ENCODE data around the gene RCN2. TPM values are rescaled to one million over a fixed set of nuclear protein-coding genes. Genes with fewer than 3 reads are reported as not detected.
A peak's percentile ranks its signal among the peaks of the same experiment; 100 is the strongest.

RCN2 gene
- total RNA-seq, 1 donor from 2014 or later: 42.2 TPM

DNA sequence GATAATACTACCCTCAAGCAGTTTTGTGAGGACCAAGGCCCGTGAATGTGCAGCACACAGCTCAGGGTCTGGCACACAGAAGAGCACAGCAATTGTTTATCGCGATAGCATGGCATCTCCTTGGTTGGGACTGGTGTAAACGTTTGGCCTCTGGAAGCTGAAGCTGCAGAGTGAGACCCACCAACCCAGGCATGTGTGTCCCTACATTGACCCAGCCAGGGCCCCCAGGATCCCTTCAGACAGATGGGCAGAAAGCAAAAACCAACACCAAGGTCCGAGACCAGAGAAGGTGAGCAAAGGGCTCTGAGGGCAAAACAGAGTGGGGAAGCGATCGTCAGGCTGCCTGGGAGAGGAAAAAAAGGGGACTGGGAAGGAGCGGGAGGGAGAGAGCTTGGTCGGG, 50.8 kb downstream of the RCN2 start:
- Mint-ChIP-seq H3K4me3 (no peak overlapping the region), H3K4me1 (ENCODE audit: low read depth) (peaks cover 56% of the 10 kb centered on the region), H3K27ac (peak overlapping the region; percentile 22), H3K36me3 (ENCODE audit: low read depth) (peaks cover 4% of the 10 kb centered on the region), H3K9me3 (peaks cover 4% of the 10 kb centered on the region), H3K27me3 (ENCODE audit: insufficient read depth) (no peaks in the 10 kb centered on the region)
- no peak for DNase-seq (ENCODE audit: low spot score)
- intact Hi-C loops (cut with micrococcal nuclease): no loop called here

DNA sequence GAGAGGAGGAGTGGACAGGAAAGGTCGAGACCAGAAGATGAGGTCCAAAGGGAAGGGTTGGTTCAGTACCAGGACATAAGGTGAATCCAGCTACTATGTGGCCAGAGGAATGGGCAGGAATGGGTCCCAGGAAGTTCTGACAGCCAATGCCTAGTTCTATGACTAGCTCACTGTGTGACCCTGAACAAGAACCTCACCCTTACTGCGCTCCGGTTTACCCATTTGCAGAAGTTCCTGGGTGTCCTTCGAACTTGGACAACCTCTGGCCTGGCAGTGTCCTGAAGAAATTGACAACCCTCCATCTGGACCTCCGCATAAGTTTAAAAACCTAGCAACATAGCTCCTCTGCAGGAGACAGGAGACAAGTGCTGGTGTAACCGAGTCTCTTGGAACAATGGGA, 51.2 kb downstream of the RCN2 start:
- Mint-ChIP-seq H3K27ac (no peak overlapping the region), H3K27me3 (ENCODE audit: insufficient read depth) (no peaks in the 10 kb centered on the region), H3K4me1 (ENCODE audit: low read depth) (peaks cover 57% of the 10 kb centered on the region), H3K4me3 (no peak overlapping the region), H3K9me3 (peaks cover 4% of the 10 kb centered on the region), H3K36me3 (ENCODE audit: low read depth) (peaks cover 4% of the 10 kb centered on the region)
- intact Hi-C loops (cut with micrococcal nuclease): no loop called here
- no peak for DNase-seq (ENCODE audit: low spot score)

DNA sequence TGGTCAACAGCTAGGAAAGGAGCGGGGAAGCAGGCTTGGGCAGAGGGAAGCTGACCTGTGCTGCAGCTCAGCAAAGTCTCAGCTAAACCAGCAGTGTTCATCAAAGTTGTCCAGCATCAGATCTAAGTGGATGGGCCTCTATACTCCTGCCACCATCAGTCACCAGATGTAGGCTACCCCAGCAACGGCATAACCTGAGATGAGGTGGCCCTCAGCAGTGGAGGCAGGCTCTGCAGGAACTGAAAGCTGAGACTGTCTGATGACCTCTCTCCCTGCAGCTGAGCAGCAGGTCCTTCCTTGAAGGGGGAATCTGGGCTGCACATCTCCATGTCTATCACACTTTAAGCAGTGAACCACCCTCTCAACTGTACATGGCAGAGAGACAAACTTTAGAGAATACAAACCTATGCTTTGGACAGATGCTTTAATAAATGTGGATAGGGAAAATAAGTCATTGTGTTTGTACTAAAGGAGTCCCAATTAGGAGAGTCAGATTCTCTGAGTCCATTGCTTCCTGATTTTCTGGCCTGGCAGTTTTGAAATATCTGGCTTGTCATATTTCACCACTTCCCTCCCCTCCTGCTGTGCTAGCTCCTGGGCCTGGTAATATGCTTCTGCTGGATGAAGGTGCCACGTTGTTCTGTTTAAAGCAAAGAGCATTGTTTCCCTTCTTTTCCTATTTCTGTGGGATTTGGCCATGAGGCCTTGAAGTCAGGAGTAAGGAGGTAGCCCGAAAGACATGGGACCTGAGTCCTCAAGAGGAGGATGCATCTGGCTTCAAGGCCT, 52.2 kb downstream of the RCN2 start:
- H3K9me3 Mint-ChIP-seq: no peaks in the 10 kb centered on the region
- H3K27ac Mint-ChIP-seq: no peak overlapping the region
- DNase-seq (ENCODE audit: low spot score): no peak
- no peak overlapping the region for H3K4me3 Mint-ChIP-seq
- intact Hi-C loops (cut with micrococcal nuclease): no loop called here
- no peaks in the 10 kb centered on the region for H3K36me3 Mint-ChIP-seq (ENCODE audit: low read depth)
- peaks cover 59% of the 10 kb centered on the region for H3K4me1 Mint-ChIP-seq (ENCODE audit: low read depth)
- no peaks in the 10 kb centered on the region for H3K27me3 Mint-ChIP-seq (ENCODE audit: insufficient read depth)

DNA sequence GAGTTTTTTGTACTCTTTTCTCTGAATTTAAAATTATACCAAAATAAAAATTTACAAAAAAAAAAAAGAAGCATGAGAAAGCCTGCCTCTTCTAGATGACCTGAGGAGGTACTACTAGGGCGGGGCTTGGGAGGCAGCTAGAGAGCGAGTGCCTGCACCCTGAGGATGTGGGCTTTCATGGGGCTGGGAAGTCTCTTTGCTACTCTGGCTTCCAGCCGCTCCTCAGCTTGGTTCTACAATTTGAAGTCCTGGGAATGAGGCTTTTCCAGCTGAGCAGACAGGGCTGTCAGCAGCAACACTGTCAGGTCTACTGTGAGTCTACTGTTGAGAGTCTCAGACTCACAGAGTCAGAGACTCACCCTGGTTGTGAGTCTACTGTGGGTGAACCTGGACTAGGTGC, 55.2 kb downstream of the RCN2 start:
- no peak for DNase-seq (ENCODE audit: low spot score)
- peaks cover 87% of the 10 kb centered on the region for H3K4me1 Mint-ChIP-seq (ENCODE audit: low read depth)

DNA sequence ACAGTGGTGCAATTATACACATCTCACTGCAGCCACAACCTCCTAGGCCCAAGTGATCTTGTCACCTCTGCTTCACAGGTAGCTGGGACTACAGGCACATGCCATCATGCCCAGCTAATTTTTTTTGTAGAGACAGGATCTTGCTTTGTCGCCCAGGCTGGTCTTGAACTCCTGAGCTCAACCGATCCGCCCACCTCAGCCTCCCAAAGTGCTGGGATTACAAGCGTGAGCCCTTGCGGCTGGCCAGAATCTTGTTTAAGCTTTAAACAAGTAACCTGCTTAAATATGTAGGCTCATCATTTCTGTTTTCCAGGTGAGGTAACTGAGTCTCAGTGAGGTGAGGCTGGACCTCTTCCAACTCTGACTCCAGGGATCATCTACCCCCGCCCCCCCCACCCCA, 55.7 kb downstream of the RCN2 start:
- peak overlapping the region; percentile 26 for H3K4me3 Mint-ChIP-seq
- no peak for DNase-seq (ENCODE audit: low spot score)
- H3K9me3 Mint-ChIP-seq: no peaks in the 10 kb centered on the region
- peak overlapping the region; percentile 99 for H3K27ac Mint-ChIP-seq
- H3K4me1 Mint-ChIP-seq (ENCODE audit: low read depth): peaks cover 87% of the 10 kb centered on the region
- H3K36me3 Mint-ChIP-seq (ENCODE audit: low read depth): no peaks in the 10 kb centered on the region
- H3K27me3 Mint-ChIP-seq (ENCODE audit: insufficient read depth): no peaks in the 10 kb centered on the region
- intact Hi-C loops (cut with micrococcal nuclease): loop anchor here (5.0 kb wide), 2 partner anchors 200 to 805 kb away; no protein-coding TSS in a partner anchor

More for the DNA sequence above, 55.2 kb downstream of the RCN2 start:
- H3K27ac Mint-ChIP-seq: peak overlapping the region; percentile 99
- H3K27me3 Mint-ChIP-seq (ENCODE audit: insufficient read depth): no peaks in the 10 kb centered on the region
- H3K4me3 Mint-ChIP-seq: no peak overlapping the region
- intact Hi-C loops (cut with micrococcal nuclease): loop anchor here (5.0 kb wide), 2 partner anchors 201 to 804 kb away; no protein-coding TSS in a partner anchor
- H3K36me3 Mint-ChIP-seq (ENCODE audit: low read depth): no peaks in the 10 kb centered on the region
- no peaks in the 10 kb centered on the region for H3K9me3 Mint-ChIP-seq

DNA sequence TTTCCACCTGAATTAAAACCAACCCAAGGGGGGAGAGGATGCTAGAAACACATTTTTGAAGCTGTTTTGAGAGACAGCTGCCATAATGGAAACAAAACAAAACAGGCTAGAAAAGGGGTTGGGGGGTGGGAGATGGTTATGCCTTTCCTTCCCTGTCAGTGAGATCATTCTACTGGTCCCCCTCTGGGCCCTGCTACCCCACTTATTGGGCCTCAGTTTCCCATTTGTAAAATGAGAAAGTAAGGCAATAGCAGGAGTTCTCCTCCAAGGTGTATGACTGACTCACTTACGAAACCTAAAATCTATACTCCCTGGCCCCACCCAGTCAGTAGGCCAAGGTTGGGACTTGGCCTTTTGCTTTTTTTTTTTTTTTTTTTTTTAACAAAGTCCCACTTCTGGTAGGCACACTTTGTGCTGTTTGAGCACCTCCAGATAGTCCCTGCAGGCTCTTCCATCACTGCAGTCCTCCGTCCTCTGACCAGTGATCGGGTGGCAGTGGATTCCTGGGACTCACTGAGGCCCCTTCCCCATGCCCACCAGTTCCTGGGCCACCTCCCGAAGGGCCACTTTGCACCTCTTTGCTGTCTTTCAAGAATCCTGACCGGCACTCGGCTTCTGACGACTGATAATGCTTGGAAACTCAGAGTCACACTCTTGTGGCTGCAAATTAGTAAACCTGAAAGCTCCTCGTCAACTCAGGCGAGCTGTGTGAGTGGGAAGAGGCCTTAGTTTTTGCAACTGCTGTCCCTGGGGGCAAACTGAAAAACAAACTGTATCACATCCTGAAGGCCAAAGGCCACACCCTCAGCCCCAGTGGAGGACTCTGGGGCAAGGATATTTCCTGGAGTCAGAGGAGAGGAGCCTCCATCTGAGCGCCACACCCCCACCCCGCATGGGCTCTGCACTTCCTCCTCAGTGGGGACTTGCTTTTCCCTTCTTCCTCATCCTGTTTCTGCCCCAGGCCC, 56.6 kb downstream of the RCN2 start:
- intact Hi-C loops (cut with micrococcal nuclease): loop anchor here (1.0 to 5.0 kb wide), 10 partner anchors 9 to 806 kb away; partner anchors contain the start of genes RCN2, SCAPER and TSPAN3
- H3K27ac Mint-ChIP-seq: peak overlapping the region; percentile 99
- peak overlapping the region; percentile 73 for H3K4me3 Mint-ChIP-seq
- H3K36me3 Mint-ChIP-seq (ENCODE audit: low read depth): no peaks in the 10 kb centered on the region
- H3K9me3 Mint-ChIP-seq: no peaks in the 10 kb centered on the region
- H3K27me3 Mint-ChIP-seq (ENCODE audit: insufficient read depth): no peaks in the 10 kb centered on the region
- peaks cover 90% of the 10 kb centered on the region for H3K4me1 Mint-ChIP-seq (ENCODE audit: low read depth)
- DNase-seq (ENCODE audit: low spot score): peak; percentile 76

DNA sequence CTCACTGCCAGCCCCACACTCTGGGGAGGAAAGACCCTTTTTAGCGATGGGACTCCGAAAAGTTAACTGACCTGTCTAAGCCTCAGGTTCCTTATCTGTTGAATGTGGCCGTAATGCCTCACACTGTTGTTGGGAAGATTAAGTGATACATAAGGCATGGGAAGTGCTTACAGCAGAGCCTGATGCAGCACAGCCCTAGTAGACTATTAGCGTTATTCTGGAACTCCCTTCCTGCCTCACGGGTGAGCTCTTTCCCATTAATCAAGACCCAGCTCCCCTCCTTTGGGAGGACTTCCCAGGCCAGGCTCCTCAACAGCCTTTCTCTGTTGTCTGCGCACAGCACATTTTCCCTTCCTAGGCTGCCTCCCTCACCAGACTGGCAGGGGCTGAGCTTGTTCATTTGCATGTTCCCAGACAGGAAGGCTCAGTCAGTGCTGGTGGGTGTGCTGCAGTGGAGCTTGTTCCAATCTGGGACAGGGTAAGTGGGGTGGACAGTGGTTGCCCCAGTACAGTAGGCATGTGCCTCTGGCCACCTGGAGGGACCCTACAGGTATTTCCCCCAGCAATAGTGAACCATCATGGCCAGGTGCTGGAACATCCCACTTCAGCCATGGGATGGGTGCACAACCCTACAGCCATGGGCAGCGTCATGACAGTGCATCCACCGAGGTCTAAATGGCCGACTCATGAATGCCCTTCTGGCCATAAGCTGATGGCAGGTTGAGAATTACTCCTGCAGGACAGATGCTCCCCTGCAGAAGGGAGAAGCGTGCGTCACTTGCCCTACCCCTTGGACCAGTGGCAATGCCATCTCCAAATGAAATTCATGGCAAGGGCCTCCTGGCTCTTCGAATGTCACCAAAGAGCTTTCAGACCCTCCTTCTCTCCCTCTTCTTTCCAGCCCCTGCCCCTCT, 57.6 kb downstream of the RCN2 start:
- H3K4me1 Mint-ChIP-seq (ENCODE audit: low read depth): peaks cover 90% of the 10 kb centered on the region

DNA sequence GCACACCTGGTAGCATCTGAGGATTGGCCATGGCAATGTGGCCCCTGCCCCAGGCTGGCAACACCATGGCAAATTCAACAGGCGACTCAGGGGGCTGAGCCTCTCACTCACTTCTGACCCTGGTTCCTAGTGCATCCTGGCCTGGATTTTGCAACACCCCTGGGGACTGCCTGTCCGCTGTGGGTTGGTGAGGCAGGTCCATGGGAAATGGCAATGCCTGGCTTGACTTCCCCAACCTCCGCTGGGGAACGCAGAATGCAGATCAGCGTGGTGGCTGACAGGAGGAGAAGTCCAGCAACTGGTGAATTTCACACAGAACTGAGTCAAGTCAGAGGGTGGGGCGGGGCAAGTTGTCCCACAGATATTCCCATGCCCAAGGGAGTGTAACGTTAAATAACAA, 59.5 kb downstream of the RCN2 start:
- no peak for DNase-seq (ENCODE audit: low spot score)
- H3K36me3 Mint-ChIP-seq (ENCODE audit: low read depth): peaks cover 3% of the 10 kb centered on the region
- no peaks in the 10 kb centered on the region for H3K27me3 Mint-ChIP-seq (ENCODE audit: insufficient read depth)
- H3K27ac Mint-ChIP-seq: peak overlapping the region; percentile 62
- no peaks in the 10 kb centered on the region for H3K9me3 Mint-ChIP-seq
- H3K4me1 Mint-ChIP-seq (ENCODE audit: low read depth): peaks cover 86% of the 10 kb centered on the region
- intact Hi-C loops (cut with micrococcal nuclease): no loop called here
- no peak overlapping the region for H3K4me3 Mint-ChIP-seq

More for the DNA sequence above, 57.6 kb downstream of the RCN2 start:
- Mint-ChIP-seq H3K27me3 (ENCODE audit: insufficient read depth) (no peaks in the 10 kb centered on the region), H3K27ac (peak overlapping the region; percentile 99), H3K36me3 (ENCODE audit: low read depth) (no peaks in the 10 kb centered on the region), H3K4me3 (peak overlapping the region; percentile 73), H3K9me3 (no peaks in the 10 kb centered on the region)
- no peak for DNase-seq (ENCODE audit: low spot score)
- intact Hi-C loops (cut with micrococcal nuclease): loop anchor here (1.0 to 5.0 kb wide), 10 partner anchors 8 to 807 kb away; partner anchors contain the start of genes RCN2, SCAPER and TSPAN3

DNA sequence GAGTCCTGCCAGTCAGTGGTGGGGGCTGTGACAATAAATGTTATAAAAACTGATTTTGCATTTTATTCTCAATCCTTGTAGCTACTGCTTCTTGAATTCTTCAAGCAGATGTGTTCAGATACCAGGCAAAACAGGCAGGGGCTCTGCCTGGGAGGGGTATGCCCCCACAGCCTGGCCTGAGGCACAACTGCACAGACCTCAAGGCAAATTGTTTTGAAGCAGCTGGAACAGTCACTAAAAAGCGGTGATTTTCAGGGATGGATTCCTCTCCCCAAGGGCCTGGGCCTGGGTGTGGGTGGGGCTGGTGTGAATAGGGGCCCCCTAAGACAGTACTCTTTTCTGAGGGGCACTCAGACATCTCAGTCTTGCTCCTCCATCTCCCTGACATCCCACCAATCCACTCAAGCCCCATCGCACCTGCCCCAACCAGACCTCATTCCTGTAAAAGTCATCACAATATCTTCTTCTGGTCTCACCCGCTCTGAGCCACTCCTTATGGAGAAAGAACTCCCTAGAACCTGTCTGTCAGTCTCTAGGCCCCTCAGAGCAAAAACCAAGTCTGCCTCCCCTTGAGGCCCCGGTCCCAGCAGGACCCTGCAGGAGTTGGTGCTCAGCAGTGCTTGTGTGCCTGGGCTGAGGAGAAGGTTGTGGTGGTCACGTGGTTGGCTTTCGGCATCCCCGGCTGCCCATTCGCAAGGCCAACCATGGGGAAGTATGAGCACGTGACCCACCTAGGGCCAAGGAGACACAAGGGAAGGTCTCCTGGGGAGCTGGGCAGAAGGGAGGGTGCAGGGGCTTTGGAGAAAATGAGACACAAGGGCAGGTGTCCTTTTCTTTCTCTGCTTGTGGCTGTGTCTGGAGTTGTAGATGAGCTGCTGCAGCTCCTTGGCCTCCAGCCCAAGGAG, 60.4 kb downstream of the RCN2 start:
- Mint-ChIP-seq H3K4me1 (ENCODE audit: low read depth) (peaks cover 81% of the 10 kb centered on the region), H3K9me3 (no peaks in the 10 kb centered on the region), H3K27me3 (ENCODE audit: insufficient read depth) (no peaks in the 10 kb centered on the region), H3K27ac (peak overlapping the region; percentile 43), H3K4me3 (no peak overlapping the region), H3K36me3 (ENCODE audit: low read depth) (peaks cover 5% of the 10 kb centered on the region)
- DNase-seq (ENCODE audit: low spot score): no peak
- intact Hi-C loops (cut with micrococcal nuclease): no loop called here

DNA sequence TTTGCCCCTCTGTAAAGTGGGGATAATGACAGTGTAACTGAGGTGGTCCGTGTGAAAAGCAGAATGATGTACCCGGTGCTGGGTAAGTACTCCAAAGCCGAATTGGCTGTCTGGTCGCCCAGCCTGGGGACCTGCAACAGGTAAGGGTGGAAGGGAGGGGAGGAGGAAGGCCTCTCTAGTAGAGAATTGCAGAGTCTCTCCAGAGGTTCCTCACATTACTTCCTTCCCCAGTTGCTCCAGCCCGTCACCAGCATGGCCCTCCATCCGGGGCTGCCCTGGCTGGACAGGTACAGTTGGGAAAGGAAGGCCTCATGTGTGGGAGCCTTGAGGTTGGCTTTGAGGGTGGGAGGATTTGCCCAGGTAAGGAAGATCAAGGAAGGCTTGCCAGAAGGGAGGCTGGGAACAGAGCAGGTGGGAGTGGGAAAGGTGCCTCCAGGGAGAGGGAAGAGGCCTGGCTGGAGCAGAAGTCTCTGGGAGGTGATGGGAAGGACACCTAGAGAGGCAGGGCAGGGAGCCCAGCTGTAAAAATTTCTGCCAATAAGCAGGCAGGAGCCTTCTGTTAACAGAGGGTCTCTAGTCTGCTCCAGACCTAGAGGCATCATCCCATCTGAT, 61.7 kb downstream of the RCN2 start:
- peak overlapping the region; percentile 95 for H3K4me3 Mint-ChIP-seq
- no peak for DNase-seq (ENCODE audit: low spot score)
- intact Hi-C loops (cut with micrococcal nuclease): no loop called here
- peaks cover 81% of the 10 kb centered on the region for H3K4me1 Mint-ChIP-seq (ENCODE audit: low read depth)
- H3K27ac Mint-ChIP-seq: peak overlapping the region; percentile 89
- H3K36me3 Mint-ChIP-seq (ENCODE audit: low read depth): peaks cover 16% of the 10 kb centered on the region
- no peaks in the 10 kb centered on the region for H3K27me3 Mint-ChIP-seq (ENCODE audit: insufficient read depth)
- H3K9me3 Mint-ChIP-seq: no peaks in the 10 kb centered on the region

DNA sequence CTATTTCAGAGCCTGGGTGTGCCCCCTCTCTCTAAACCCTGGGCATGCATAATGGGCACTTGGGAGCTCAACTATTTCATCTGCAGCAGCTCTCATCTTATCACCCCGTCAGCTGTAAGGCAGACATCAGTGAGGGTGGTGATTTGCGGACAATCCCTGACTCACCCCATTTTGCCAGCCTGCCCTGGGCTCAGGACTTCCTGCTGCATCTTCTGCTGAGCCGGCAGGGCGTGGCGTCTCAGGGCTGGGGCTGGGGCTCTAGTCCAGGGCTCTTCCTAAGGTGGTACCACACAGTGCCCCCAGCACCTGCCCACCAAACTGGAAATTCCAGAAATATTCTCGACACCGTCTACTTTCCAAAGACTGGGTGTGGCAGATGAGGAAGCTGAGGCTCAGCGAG, 62.5 kb downstream of the RCN2 start:
- no peak for DNase-seq (ENCODE audit: low spot score)
- Mint-ChIP-seq H3K4me3 (peak overlapping the region; percentile 95), H3K9me3 (no peaks in the 10 kb centered on the region), H3K4me1 (ENCODE audit: low read depth) (peaks cover 81% of the 10 kb centered on the region), H3K27ac (peak overlapping the region; percentile 89), H3K27me3 (ENCODE audit: insufficient read depth) (no peaks in the 10 kb centered on the region), H3K36me3 (ENCODE audit: low read depth) (peaks cover 23% of the 10 kb centered on the region)
- intact Hi-C loops (cut with micrococcal nuclease): loop anchor here (2.0 kb wide), 1 partner anchor 17 kb away; no protein-coding TSS in a partner anchor

Measured in activated T-helper 1 cell treated with anti-CD3 and anti-CD28 coated beads, Interleukin-12 subunit alpha, Interleukin-12 subunit beta, Interleukin-2, Interleukin-4 antibody, amounts not matched to agents 30 ng/mL and 10 ng/mL and 1 ng/mL, durations not matched to agents 14 hours and 24 hours and 36 hours (primary cell).